HG02943 (cell line): Measurements from ENCODE around the gene NCOA3.

ENCODE experiments used
- ATAC-seq: cut with Tn5 transposase; IDR thresholded peaks from one replicate; pipeline ENCODE4 v1.9.1; 2021; ENCODE audit warnings: mild to moderate bottlenecking, low read depth, moderate library complexity; ENCODE audit not compliant: unreplicated experiment

NCOA3 gene

GRCh38 chr20:47673671-47673955 is 171.9 kb downstream of the NCOA3 start:
- ATAC-seq: no peak

- no peak for ATAC-seq
Observed at GRCh38 chr20:47674145-47674544, 172.5 kb downstream of the NCOA3 start.

- no peak for ATAC-seq
Observed at GRCh38 chr20:47674686-47675085, 173.0 kb downstream of the NCOA3 start.

GRCh38 chr20:47675190-47676142 is 173.8 kb downstream of the NCOA3 start:
- ATAC-seq: no peak

GRCh38 chr20:47676219-47676721 is 174.6 kb downstream of the NCOA3 start:
- ATAC-seq: no peak

- no peak for ATAC-seq
Observed at GRCh38 chr20:47676912-47677634, 175.4 kb downstream of the NCOA3 start.

GRCh38 chr20:47677635-47678453 is 176.2 kb downstream of the NCOA3 start:
- ATAC-seq: no peak

GRCh38 chr20:47678536-47678935 is 176.8 kb downstream of the NCOA3 start:
- ATAC-seq: no peak

- ATAC-seq: no peak
Observed at GRCh38 chr20:47679462-47679861, 177.8 kb downstream of the NCOA3 start.

GRCh38 chr20:47680804-47681529 is 179.3 kb downstream of the NCOA3 start:
- no peak for ATAC-seq

- ATAC-seq: no peak
Observed at GRCh38 chr20:47682028-47682783, 180.5 kb downstream of the NCOA3 start.

GRCh38 chr20:47682916-47683315 is 181.2 kb downstream of the NCOA3 start:
- no peak for ATAC-seq

- ATAC-seq: no peak
Observed at GRCh38 chr20:47684306-47685080, 182.8 kb downstream of the NCOA3 start.

- ATAC-seq: no peak
Observed at GRCh38 chr20:47686545-47686944, 184.9 kb downstream of the NCOA3 start.

GRCh38 chr20:47687095-47687987 is 185.7 kb downstream of the NCOA3 start:
- ATAC-seq: no peak

- ATAC-seq: no peak
Observed at GRCh38 chr20:47688385-47689381, 187.0 kb downstream of the NCOA3 start.
